Fibroblast of skin of right quadriceps (primary cell): ENCODE results near the gene ZMIZ1.

Source experiments
- DNase-seq: peaks from one replicate; pipeline ENCODE4 v3.0.0-alpha.2; 2013

ZMIZ1 gene

DNA sequence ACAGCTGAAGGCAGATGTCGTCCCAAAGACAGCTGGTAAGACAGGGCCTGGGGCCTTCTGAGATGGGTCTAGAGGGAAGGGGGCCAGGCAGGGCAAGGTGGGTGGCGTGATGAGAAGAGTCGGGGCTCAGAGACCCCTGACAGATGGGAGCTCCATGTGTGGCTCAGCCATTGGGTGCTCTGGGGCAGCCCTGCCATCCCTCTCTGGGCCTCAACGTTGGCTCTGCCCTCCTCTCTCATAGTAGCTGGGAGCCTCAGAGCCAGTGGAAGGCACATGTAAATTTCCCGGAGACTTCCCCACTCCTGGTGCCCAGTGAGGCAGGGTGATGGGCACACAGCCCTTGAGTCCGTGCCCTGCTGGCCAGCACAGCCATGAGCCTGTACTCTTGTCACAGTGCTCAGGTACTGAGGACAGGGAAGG lies 280.3 kb downstream of the ZMIZ1 start:
- DNase-seq = no peak

DNA sequence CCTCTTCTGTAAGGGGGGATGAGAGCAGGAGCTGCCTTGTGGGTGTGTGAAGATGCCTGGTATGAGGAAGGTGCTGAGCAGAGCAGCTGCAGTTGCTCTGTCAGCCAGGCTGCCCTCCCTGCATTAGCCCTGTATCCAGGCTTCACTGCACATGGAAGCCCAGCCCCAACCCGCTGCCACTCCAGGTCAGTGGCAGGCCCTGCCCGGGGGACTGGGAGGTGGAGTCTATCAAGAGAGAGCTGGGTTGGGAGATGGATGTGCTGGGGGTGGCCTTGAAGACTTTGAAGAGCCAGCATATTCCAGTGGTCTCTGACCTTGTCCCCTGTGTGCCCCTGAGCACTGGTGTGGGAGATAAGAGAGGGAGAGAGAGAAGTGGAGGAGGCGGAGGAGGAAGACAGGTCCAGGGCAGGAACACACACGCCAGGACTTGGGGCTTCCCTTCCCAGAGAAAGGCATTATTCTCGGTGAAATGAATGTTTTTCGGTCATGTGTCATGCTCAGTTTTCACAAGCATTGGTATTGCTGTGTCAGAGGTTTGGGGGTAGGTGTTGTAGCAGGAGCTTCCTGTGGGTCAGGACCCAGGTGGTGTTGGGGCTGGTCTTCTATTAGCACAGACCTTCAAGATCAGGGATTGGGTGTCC lies 281.1 kb downstream of the ZMIZ1 start:
- DNase-seq = no peak

DNA sequence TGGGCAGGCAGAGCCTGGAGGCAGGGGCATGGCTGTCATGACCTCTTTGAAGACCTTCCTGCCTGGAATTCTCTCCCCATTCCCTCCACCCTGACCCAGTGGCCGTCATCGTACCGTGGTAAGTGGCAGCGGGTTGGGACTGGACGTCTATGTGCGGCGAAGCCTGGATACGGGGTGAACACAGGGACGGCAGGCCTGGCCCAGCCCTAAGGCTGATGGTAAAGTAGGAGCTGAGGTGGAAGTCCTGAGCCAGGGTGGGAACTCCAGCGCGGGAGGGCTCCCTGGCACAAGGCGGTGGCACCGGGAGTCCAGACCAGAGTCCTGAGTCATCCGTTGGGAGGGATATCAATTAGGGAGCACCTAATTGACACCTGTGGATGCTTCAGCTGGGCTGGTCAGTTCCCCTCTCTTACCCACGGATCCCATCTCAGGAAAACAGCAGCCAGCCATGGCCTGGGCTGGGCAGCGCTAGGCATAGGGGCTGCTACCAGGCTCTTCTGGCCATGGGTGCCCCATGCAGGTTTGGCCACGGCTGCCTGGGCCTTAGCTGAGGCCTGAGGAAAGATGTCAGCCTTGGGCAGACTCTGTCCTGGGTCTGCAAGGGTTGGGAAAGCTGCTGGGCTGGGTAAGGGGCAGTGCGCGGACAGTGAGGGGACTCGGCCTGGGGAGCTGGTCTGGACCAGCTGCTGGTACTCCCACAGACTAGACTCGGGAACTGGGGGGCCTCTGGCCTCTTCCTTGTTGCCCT lies 281.8 kb downstream of the ZMIZ1 start:
- DNase-seq = no peak

DNA sequence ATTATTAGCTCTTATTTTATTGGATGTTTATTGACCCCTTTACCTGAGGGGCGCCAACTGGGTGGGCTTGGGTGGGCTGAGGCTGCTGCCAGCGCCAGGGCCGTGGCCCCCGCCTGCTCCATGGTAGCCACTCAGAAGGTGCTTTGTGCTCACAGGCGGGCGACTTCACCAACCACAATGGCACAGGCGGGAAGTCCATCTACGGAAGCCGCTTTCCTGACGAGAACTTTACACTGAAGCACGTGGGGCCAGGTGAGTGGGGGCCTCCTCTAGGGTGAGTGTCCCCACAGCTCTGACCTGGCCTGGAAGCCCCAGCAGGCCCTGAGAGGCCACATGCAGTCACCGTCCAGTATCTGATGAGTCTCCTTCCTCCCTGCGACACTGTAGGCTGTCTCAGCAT lies 282.6 kb downstream of the ZMIZ1 start:
- DNase-seq = no peak

DNA sequence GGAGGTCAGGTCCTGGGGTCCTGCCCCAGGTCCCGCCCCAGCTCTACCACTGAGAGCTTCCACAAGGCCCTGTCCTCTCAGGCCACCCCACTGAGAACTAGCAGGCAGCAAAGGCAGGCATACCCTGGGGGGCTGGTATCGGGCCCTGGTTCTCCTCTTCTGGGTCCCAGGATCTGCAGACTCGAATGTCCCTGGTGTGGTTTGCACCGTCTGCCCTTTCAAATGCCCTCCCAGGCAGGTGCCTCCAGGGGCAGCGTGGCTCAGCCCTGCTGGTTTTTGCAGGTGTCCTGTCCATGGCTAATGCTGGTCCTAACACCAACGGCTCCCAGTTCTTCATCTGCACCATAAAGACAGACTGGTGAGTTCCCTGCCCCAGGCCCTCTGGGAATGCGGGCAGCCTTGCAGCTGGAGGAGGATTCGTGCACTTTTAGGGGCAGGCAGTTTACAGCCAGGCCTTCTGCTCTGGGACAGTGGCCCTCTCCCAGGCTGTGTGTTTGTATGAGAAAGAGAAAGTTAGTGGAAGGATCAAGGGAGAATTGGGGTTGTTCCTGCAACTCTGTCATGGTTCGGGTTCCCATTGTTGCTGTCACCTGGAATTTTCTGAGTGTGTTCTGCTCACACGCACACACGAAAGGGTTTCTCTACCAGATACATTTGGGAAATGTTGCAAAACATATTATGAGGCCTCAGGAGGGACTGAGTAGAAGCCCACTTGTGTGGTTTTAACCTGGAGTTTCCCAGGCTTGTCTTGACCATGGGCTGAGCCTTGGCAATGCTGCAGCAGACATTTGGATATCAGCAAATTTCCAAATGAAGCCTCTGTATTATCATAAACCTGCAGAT lies 283.5 kb downstream of the ZMIZ1 start:
- DNase-seq = no peak

DNA sequence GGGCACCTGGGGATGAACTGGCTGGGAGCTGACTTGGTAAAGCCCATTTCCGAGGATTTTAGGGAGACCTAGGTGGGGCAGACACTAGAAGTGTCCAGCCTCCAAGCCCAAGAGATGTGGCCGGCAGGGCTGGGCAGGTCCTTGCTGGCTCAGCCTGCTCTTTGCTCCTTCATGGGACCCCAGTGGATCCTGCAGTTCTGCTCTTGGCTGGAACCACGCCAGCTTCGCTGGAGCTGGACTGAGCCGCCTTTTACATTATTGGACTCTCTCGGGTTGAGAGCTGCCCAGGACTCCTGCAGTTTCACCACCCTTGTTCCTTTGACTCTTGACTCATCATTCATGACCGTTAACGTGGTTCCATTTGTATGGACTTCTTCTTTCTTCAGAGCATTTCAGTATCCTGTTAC lies 284.2 kb downstream of the ZMIZ1 start:
- DNase-seq = no peak

DNA sequence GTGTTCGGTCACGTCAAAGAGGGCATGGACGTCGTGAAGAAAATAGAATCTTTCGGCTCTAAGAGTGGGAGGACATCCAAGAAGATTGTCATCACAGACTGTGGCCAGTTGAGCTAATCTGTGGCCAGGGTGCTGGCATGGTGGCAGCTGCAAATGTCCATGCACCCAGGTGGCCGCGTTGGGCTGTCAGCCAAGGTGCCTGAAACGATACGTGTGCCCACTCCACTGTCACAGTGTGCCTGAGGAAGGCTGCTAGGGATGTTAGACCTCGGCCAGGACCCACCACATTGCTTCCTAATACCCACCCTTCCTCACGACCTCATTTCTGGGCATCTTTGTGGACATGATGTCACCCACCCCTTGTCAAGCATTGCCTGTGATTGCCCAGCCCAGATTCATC lies 285.0 kb downstream of the ZMIZ1 start:
- DNase-seq = no peak

DNA sequence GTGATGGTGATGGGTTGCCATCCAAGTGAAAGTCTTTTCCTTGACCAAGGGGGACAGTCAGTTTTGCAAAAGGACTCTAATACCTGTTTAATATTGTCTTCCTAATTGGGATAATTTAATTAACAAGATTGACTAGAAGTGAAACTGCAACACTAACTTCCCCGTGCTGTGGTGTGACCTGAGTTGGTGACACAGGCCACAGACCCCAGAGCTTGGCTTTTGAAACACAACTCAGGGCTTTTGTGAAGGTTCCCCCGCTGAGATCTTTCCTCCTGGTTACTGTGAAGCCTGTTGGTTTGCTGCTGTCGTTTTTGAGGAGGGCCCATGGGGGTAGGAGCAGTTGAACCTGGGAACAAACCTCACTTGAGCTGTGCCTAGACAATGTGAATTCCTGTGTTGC lies 285.4 kb downstream of the ZMIZ1 start:
- no peak for DNase-seq

DNA sequence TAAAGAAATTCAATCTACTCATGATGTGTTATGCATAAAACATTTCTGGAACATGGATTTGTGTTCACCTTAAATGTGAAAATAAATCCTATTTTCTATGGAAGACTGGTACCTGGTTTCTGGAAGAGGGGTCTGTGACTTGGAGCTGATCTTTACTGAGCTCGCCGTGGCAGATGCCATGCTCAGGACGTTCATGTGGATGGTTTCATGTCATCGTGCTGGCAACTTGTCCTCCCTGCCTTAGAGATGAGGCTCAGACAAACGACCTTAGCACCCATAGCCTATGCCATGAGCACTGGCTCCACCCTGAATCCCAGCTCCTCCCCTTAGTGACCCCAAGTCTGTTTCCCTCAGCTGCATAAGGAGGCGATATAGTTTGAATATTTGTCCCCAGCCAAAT lies 285.8 kb downstream of the ZMIZ1 start:
- no peak for DNase-seq

DNA sequence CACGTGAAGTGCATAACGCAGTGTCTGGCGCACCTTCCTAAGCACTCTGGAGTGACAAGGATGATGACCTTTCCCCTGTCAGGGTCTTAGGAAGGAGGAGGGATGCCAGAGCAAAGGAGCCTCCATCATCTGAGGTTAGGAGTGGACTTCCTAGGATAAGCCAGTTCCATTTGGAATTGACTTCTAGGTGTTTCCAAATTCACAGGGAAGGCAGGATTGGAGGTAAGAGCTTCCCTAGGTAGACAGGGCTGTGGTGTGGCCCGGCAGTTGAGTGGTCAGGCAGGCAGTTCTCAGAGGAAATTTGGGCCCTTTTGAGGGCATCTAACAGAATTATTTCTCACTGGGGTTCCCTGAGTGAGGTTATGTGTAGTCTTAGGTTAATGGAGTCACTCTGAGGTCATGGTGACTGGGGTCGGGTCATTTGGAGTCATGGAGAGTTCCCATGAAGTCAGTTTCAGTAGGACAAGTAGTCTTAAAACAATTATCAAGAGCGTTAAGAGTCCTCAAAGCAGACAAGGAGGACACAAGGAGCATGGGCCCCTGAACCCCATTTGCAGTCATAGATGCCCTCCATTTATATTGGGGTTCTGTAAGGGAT lies 286.8 kb downstream of the ZMIZ1 start:
- no peak for DNase-seq

DNA sequence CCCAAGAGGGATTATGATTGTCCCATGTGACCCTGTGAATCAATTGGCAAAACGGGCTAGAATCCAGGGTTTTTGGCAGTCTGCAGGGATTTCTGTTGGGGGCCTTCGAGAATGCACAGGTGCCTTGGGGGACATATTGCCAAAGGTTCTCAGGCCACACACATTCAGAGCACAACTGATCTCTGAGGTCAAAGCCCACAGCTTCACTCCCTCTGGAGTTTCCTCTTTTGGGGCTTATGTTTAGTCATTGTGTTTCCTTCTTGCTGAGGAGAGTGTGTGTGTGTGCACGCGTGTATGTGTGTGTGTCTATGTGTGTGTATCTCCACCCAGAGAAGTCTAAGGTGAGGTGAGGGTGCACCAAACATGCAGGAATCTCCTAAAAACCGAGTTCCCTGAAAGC lies 287.3 kb downstream of the ZMIZ1 start:
- no peak for DNase-seq

DNA sequence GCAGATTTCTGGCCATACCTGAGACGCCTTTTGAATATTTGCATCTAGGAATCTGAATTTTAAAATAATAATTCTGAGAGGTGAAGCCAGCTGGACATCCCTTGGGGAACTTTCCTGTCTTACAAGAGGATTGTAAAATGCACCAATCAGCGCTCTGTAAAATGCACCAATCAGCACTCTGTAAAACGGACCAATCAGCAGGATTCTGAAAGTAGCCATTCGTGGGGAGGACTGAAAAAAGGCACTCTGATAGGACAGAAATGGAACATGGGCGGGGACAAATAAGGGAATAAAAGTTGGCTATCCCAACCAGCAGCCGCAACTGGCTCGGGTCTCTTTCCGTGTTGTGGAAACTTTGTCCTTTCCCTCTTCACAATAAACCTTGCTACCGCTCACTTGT lies 288.4 kb downstream of the ZMIZ1 start:
- no peak for DNase-seq

DNA sequence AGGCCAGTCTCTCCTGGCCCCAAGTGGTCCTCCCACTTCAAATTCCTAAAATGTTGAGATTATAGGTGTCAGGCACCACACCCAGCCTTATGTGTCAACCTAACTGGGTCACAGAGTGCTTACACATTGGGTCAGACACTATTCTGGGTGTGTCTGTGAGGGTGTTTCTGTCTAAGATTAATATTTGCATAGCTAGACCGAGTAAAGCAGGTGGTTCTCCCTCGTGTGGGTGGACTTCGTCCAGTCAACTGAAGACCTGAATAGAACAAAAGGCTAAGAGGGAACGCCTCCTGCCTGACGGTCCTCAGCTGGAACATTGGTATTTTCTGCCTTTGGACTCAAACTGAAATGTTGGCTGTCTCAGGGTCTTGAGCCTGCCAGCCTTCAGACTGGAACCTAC lies 290.0 kb downstream of the ZMIZ1 start:
- no peak for DNase-seq

DNA sequence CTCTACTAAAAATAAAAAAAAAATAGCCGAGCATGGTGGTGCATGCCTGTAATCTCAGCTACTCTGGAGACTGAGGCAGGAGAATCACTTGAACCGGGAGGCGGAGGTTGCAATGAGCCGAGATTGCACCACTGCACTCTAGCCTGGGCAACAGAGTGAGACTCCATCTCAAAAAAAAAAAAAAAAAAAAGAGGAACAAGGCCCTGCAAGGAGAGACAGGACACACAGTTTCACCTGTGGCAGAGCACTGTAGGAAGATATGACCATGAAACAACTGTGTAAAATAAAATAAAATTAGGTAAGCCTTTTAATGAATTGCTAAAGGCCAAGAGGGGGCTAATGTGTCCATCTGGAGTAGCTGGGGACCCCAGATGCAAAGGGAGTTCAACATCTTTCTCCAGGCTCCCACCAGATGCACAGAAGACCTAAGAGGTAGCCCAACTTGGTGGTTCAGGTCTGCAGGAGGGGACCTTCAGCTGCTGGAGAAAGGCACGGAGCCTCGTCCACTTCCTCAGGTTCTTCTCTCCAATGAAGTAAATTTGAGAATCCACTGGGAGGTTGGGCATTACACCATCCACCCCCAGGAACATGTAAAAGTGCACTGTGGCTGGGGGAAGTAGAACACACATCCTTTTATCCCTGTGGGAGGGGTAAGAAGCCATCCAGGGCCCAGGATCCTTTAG lies 291.2 kb downstream of the ZMIZ1 start:
- DNase-seq = no peak

DNA sequence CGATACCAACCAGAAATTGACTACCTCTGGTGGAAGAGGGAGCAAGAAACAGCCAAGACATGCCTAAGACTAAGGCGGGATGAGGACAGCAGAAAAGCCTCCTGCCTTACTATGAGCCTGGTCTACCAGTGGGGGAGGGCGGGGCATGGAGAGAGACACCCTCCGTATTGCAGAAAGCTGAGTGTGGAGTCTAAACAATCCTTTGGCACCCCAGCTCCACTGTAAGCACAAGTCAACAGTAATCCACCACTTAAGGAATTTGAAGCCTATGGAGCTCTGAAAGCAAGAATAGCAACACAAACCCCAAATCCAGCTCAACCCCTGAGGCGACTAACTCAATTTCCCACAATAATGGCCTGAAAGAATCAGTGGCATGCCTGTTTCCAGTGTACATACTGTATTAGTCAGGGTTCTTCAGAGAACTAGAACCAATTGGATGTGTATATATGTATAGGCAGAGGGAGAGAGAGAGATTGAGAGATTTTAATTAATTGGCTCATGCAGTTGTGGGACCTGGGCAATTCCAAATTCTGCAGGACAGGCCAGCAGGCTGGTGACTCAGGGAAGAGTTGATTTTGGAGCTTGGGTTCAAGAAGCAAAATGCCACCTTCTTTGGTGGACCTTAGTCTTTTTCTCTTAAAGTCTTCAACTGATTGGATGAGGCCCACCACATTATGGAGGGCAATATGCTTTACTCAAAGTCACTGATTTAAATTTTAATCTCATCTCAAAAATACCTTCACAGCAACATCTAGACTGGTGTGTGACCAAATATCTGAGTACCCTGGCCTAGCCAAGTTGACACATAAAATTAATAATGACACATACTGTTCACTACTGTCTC lies 292.0 kb downstream of the ZMIZ1 start:
- no peak for DNase-seq

DNA sequence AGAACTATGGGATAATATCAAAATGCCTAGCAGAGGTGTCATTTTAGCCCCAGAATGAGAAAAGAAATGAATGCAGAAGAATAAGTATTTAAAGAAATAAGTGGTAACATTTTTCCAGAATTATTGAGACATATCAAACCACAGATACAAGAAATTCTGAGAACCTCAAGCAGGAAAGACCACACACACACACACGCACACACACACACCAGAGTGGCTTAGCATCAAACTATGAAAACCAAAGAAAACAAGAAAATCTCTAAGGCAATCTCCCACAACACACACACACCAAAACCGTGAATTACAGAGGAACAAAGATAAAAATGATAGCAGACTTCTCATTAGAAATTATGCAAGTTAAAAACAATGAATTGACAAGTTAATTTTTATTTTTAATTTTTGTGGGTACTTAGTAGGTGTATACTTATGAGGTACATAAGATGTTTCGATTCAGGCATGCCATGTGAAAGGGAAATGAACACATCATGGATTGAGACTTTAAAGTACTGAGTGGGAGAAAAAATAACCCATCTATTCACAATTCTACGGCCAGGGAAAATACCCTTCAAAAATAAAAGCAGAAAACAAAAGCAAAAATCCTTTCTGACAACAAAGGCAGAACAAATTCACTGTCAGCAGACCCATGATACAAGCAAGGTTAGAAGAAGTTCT lies 293.1 kb downstream of the ZMIZ1 start:
- peak; percentile 46 for DNase-seq
